ENCODE results near the gene CDKAL1. TPM values are rescaled to one million over a fixed set of nuclear protein-coding genes. Genes with fewer than 3 reads are reported as not detected.

Gene CDKAL1
- total and polyA plus RNA-seq, 9 of the 15 experiments (the other 6 are each of a cell fraction or from before 2014, with no cell fraction given) = 11.2 to 36.3 (median 20.1) TPM

DNA sequence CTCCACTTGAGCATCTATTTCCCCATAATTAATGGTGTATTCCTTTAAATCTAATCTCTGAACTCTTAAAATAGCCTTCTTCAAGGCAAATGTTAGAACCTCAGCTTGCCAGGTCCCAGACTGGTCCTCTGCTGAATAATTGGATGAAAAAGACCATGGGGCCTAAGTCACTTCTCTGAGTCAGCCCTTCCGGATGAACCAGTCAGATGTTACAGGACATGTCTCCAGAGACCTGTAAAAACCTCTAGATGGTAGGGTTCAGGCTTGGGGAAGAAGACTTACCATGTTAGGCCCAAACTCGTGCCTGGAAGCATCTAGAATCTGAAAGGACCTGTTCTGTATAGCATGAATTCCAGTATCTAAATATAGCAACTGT, 97.3 kb downstream of the CDKAL1 start:
- Histone ChIP-seq H2AFZ (ENCODE audit: low read depth, low read length) (no peak overlapping the region), H3K9me3 (replicated peaks; ENCODE audit: control insufficient read depth, insufficient read depth, low read depth, low read length) (no peaks in the 10 kb centered on the region), H3K27me3 (ENCODE audit: control insufficient read depth in 2 of 2, insufficient read depth in 2 of 2, low read length in 2 of 2) (no peaks in the 10 kb centered on the region), H3K27ac (ENCODE audit: extremely low read depth, low read depth, low read length) (no peak overlapping the region), H3K79me2 (ENCODE audit: control insufficient read depth, insufficient read depth, low read length) (no peaks in the 10 kb centered on the region; the same call in 2 of the 3 replicates), H3K4me3 (no peak overlapping the region), H3K4me2 (ENCODE audit: insufficient read depth, low read length) (no peak overlapping the region), H3K4me1 (replicated peaks in 1 of 2; ENCODE audit: control insufficient read depth in 2 of 2, insufficient read depth in 2 of 2, low read length in 2 of 2) (no peaks in the 10 kb centered on the region), H3K9me1 (ENCODE audit: control insufficient read depth, insufficient read depth, low read length) (no peaks in the 10 kb centered on the region), H4K20me1 (replicated peaks; ENCODE audit: control insufficient read depth, insufficient read depth, low read length) (no peaks in the 10 kb centered on the region), H3K36me3 (ENCODE audit: control insufficient read depth, insufficient read depth, low read length) (no peaks in the 10 kb centered on the region), H3K9ac (ENCODE audit: insufficient read depth in 1 of 2, low read depth in 2 of 2, low read length in 2 of 2) (no peak overlapping the region)
- no TSS peak for BruUV-seq (replicated peaks)
- ATAC-seq (no peak), DNase-seq (ENCODE audit: extremely low read depth in 1 of 4, low spot score in 3 of 4) (no peak), FAIRE-seq (no peak)
- TF ChIP-seq, protein P1, sequence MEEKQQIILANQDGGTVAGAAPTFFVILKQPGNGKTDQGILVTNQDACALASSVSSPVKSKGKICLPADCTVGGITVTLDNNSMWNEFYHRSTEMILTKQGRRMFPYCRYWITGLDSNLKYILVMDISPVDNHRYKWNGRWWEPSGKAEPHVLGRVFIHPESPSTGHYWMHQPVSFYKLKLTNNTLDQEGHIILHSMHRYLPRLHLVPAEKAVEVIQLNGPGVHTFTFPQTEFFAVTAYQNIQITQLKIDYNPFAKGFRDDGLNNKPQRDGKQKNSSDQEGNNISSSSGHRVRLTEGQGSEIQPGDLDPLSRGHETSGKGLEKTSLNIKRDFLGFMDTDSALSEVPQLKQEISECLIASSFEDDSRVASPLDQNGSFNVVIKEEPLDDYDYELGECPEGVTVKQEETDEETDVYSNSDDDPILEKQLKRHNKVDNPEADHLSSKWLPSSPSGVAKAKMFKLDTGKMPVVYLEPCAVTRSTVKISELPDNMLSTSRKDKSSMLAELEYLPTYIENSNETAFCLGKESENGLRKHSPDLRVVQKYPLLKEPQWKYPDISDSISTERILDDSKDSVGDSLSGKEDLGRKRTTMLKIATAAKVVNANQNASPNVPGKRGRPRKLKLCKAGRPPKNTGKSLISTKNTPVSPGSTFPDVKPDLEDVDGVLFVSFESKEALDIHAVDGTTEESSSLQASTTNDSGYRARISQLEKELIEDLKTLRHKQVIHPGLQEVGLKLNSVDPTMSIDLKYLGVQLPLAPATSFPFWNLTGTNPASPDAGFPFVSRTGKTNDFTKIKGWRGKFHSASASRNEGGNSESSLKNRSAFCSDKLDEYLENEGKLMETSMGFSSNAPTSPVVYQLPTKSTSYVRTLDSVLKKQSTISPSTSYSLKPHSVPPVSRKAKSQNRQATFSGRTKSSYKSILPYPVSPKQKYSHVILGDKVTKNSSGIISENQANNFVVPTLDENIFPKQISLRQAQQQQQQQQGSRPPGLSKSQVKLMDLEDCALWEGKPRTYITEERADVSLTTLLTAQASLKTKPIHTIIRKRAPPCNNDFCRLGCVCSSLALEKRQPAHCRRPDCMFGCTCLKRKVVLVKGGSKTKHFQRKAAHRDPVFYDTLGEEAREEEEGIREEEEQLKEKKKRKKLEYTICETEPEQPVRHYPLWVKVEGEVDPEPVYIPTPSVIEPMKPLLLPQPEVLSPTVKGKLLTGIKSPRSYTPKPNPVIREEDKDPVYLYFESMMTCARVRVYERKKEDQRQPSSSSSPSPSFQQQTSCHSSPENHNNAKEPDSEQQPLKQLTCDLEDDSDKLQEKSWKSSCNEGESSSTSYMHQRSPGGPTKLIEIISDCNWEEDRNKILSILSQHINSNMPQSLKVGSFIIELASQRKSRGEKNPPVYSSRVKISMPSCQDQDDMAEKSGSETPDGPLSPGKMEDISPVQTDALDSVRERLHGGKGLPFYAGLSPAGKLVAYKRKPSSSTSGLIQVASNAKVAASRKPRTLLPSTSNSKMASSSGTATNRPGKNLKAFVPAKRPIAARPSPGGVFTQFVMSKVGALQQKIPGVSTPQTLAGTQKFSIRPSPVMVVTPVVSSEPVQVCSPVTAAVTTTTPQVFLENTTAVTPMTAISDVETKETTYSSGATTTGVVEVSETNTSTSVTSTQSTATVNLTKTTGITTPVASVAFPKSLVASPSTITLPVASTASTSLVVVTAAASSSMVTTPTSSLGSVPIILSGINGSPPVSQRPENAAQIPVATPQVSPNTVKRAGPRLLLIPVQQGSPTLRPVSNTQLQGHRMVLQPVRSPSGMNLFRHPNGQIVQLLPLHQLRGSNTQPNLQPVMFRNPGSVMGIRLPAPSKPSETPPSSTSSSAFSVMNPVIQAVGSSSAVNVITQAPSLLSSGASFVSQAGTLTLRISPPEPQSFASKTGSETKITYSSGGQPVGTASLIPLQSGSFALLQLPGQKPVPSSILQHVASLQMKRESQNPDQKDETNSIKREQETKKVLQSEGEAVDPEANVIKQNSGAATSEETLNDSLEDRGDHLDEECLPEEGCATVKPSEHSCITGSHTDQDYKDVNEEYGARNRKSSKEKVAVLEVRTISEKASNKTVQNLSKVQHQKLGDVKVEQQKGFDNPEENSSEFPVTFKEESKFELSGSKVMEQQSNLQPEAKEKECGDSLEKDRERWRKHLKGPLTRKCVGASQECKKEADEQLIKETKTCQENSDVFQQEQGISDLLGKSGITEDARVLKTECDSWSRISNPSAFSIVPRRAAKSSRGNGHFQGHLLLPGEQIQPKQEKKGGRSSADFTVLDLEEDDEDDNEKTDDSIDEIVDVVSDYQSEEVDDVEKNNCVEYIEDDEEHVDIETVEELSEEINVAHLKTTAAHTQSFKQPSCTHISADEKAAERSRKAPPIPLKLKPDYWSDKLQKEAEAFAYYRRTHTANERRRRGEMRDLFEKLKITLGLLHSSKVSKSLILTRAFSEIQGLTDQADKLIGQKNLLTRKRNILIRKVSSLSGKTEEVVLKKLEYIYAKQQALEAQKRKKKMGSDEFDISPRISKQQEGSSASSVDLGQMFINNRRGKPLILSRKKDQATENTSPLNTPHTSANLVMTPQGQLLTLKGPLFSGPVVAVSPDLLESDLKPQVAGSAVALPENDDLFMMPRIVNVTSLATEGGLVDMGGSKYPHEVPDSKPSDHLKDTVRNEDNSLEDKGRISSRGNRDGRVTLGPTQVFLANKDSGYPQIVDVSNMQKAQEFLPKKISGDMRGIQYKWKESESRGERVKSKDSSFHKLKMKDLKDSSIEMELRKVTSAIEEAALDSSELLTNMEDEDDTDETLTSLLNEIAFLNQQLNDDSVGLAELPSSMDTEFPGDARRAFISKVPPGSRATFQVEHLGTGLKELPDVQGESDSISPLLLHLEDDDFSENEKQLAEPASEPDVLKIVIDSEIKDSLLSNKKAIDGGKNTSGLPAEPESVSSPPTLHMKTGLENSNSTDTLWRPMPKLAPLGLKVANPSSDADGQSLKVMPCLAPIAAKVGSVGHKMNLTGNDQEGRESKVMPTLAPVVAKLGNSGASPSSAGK (IDR thresholded peaks at IDR 0.05) = no peak
- TF ChIP-seq, protein P2, sequence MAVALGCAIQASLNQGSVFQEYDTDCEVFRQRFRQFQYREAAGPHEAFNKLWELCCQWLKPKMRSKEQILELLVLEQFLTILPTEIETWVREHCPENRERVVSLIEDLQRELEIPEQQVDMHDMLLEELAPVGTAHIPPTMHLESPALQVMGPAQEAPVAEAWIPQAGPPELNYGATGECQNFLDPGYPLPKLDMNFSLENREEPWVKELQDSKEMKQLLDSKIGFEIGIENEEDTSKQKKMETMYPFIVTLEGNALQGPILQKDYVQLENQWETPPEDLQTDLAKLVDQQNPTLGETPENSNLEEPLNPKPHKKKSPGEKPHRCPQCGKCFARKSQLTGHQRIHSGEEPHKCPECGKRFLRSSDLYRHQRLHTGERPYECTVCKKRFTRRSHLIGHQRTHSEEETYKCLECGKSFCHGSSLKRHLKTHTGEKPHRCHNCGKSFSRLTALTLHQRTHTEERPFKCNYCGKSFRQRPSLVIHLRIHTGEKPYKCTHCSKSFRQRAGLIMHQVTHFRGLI (CRISPR knock-in tag; IDR thresholded peaks at IDR 0.05) = no peak
- TF ChIP-seq PYGO2 (tag; IDR thresholded peaks at IDR 0.05) (no peak), ZNF324 (CRISPR knock-in tag; IDR thresholded peaks at IDR 0.05) (no peak), SMAD3 (CRISPR knock-in tag; conservative IDR thresholded peaks at IDR 0.05) (no peak), SAP30 (IDR thresholded peaks at IDR 0.05; ENCODE audit: borderline replicate concordance, insufficient read depth, low read depth, low read length, poor library complexity, severe bottlenecking) (no peak), ZNF717 (CRISPR knock-in tag; IDR thresholded peaks at IDR 0.05) (no peak)
- in situ Hi-C loops (cut with MboI) = no loop called here
- intact Hi-C loops (cut with micrococcal nuclease) = no loop called here
- 38% methylated on average over 2 of the region's 2 CpGs for WGBS (ENCODE audit: insufficient coverage, low coverage, missing lambda C conversion rate)
- POLR2A ChIA-PET = no interaction called here
- CTCF ChIA-PET (ENCODE audit: low intra/inter-chr PET ratio) = no interaction called here

Measured in K562 (cell line).